Measurements from ENCODE around the gene TEAD4. TPM values are rescaled to one million over a fixed set of nuclear protein-coding genes. Genes with fewer than 3 reads are reported as not detected.

The TEAD4 gene
- total and polyA plus RNA-seq, 8 donors, result 12.2 to 34.1 (median 13.8) TPM

DNA sequence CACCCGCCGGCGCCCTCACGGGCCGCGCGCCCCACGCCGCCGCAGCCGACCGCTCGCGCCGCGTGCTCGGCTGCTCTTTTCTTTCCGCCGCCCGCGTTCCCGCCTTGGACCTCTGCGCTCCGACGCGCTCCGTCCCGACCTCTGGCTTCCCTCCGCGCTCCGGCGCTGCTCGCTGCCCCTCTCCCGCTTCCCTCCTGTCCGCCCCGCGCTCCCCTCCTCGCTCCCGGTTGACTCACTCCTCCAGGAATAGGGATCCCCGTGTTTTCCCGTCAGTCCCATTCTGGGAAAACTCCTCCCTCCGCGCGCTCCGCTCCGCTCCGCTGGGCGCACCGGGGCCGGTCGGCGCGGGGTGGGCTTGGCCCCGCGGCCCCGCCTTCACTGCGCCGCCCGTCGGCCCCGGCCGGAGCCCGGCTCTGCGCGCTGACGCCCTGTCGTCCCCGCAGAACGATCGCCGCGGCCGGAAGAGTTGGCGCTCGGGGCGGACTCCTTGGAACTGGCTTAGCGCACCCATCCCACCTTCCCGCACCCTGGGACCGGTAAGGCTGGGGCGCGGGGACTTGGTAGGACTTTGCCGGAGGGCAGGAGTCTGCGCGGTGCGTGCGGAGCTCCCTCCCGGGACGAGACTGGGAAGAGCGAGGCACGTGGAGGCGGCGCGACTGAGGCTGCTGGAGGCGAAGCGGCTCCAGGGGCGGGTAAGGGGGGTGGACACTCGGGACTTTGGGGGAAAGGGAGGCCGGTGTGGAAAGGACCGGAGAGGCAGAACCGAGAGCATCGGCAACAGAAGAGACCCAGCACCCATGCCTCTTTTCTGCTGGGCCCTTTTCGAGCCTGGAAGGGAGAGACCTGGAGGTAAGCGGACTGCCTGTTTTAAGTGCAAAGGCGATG is 550 bp downstream of the TEAD4 start:
- peak; percentile 61 for ATAC-seq
- Histone ChIP-seq H3K4me3 (peak overlapping the region; percentile 42 to 55), H3K9me3 (no peaks in the 10 kb centered on the region), H3K4me1 (peaks cover 3 to 12% of the 10 kb centered on the region in 2 donors), H3K27me3 (peaks cover 0 to 68% of the 10 kb centered on the region in 2 donors), H3K27ac (peak overlapping the region; percentile 76 to 84), H3K36me3 (no peaks in the 10 kb centered on the region)
- intact Hi-C loops (cut with DNase I), result no loop called here
- TF ChIP-seq, protein P1, sequence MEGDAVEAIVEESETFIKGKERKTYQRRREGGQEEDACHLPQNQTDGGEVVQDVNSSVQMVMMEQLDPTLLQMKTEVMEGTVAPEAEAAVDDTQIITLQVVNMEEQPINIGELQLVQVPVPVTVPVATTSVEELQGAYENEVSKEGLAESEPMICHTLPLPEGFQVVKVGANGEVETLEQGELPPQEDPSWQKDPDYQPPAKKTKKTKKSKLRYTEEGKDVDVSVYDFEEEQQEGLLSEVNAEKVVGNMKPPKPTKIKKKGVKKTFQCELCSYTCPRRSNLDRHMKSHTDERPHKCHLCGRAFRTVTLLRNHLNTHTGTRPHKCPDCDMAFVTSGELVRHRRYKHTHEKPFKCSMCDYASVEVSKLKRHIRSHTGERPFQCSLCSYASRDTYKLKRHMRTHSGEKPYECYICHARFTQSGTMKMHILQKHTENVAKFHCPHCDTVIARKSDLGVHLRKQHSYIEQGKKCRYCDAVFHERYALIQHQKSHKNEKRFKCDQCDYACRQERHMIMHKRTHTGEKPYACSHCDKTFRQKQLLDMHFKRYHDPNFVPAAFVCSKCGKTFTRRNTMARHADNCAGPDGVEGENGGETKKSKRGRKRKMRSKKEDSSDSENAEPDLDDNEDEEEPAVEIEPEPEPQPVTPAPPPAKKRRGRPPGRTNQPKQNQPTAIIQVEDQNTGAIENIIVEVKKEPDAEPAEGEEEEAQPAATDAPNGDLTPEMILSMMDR (IDR thresholded peaks at IDR 0.05), result no peak
- DNase-seq, result peak in 2 of 4 donors; percentile 49 to 84

DNA sequence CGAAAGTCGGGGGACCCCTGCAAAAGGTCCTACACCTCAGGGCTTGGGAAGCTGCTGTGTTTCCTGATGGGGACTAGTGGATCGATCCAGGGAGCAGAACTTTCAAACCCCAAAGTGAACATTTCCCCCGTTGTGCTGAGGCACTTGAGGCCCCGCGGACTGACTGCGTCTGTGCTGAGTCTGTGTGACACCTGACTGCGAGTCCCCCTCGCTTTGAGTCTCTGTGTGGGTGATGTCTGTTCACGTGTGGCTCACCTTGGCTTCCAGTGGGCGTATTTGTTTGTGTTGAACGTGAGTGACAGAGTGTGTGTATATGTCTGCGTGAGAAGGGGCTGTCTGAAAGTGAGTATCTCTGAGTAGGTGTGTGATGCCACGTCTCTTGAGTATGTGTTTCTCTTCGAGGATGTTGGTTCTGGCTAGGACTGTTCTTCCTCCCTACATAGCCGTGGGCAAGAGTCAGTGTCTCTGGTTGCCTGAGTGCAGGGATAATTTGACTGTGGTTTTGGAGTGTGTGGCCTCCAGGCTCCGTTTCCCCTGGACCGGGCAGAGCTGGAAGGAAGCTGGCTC is 1.3 kb downstream of the TEAD4 start:
- TF ChIP-seq, protein P1 (IDR thresholded peaks at IDR 0.05), result no peak
- DNase-seq (no peak), ATAC-seq (peak; percentile 4)
- peaks cover 3 to 16% of the 10 kb centered on the region in 2 donors for H3K4me1 ChIP-seq
- peak overlapping the region; percentile 42 to 55 for H3K4me3 ChIP-seq
- peak overlapping the region; percentile 76 to 84 for H3K27ac ChIP-seq
- no peaks in the 10 kb centered on the region for H3K9me3 ChIP-seq
- peaks cover 0 to 68% of the 10 kb centered on the region in 2 donors for H3K27me3 ChIP-seq
- intact Hi-C loops (cut with DNase I), result no loop called here
- H3K36me3 ChIP-seq, result no peaks in the 10 kb centered on the region

DNA sequence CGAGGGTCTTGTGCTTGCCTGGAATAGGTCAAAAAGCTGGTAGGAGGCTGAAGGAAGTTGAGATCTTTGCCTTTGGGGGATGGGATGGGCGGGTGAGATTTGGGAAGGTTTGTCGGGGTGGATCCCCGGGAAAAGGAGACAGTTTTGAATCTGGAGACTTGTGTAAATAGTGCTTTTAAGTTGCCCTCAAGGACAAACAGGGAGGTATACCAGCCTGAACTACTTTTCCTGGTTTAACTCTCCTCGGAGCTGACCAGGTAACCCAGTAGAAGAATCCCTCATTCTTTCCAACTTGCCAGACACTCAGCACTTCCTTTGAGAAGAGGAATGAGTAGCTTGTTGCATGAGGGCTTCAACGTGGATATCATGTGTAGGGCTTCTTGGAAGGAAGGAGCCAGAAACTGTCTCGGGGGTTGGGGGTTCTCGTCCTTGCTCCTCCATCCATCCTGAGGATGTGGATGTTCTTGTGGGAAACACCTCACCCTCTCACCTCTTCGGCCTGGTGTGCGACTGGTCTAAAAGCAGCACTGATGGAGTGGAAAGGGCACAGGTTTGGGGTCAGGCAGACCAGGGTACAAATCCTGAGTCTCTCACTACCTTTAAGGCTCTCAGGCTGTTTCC is 1.9 kb downstream of the TEAD4 start:
- no peaks in the 10 kb centered on the region for H3K36me3 ChIP-seq
- H3K27ac ChIP-seq, result peak overlapping the region in 1 of 2 donors; percentile 84
- H3K9me3 ChIP-seq, result no peaks in the 10 kb centered on the region
- H3K4me1 ChIP-seq, result peaks cover 3 to 16% of the 10 kb centered on the region in 2 donors
- ATAC-seq, result no peak
- peaks cover 0 to 68% of the 10 kb centered on the region in 2 donors for H3K27me3 ChIP-seq
- intact Hi-C loops (cut with DNase I), result no loop called here
- peak overlapping the region; percentile 42 to 55 for H3K4me3 ChIP-seq
- DNase-seq, result no peak
- TF ChIP-seq, protein P1 (IDR thresholded peaks at IDR 0.05), result no peak

DNA sequence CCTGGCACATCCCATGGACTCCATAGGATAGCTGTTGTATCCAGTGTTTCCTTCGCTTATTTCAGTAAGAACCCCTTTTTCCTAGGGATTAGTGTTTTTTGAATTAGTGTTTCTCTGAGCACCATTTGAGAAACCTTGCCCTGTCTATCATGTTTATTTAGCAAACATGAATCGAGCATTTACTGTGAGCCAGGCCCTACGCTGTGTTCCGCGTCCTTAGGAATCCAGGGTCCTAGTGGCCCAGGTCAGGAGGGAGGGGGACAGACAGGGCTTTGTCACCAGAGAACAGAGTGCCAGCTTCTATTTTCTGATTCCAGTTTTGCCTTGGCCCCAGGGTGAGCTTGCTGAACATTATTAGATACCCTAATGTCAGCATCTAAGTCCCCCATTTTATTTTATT is 2.5 kb downstream of the TEAD4 start:
- Histone ChIP-seq H3K4me3 (peak overlapping the region in 1 of 2 donors; percentile 55), H3K27ac (no peak overlapping the region), H3K36me3 (no peaks in the 10 kb centered on the region), H3K4me1 (peaks cover 3 to 16% of the 10 kb centered on the region in 2 donors), H3K9me3 (no peaks in the 10 kb centered on the region), H3K27me3 (peaks cover 0 to 68% of the 10 kb centered on the region in 2 donors)
- TF ChIP-seq, protein P1 (IDR thresholded peaks at IDR 0.05), result no peak
- ATAC-seq, result no peak
- DNase-seq, result no peak
- intact Hi-C loops (cut with DNase I), result no loop called here
